Loucy (cell line): ENCODE measurements around the gene CYP4F3.

Experiments used
- H2AFZ ChIP-seq: fragments of 200-600 bp; sonication (generic); 2 replicates; pipeline ENCODE4 v1.6.0; 2016; ENCODE audit warnings: antibody characterized with exemption, mild to moderate bottlenecking, low read length, moderate library complexity
- H3F3A ChIP-seq: fragments of 200-600 bp; 2 replicates; pipeline ENCODE4 v1.6.0; 2016; ENCODE audit warnings: antibody characterized with exemption, low read depth, mild to moderate bottlenecking
- H3K27me3 ChIP-seq: fragments of 200-600 bp; sonication (generic); 2 replicates; pipeline ENCODE4 v1.6.1; 2014; ENCODE audit warnings: low read length, mild to moderate bottlenecking; ENCODE audit not compliant: insufficient read depth, poor library complexity, severe bottlenecking
- H3K36me3 ChIP-seq: fragments of 200-600 bp; sonication (generic); 2 replicates; pipeline ENCODE4 v1.6.1; 2016; ENCODE audit warnings: low read length; ENCODE audit not compliant: insufficient read depth
- H3K4me1 ChIP-seq: fragments of 200-600 bp; sonication (generic); 2 replicates; pipeline ENCODE4 v1.5.1; 2014; ENCODE audit warnings: low read length, mild to moderate bottlenecking; ENCODE audit not compliant: insufficient read depth, poor library complexity, severe bottlenecking
- H3K4me2 ChIP-seq: fragments of 200-600 bp; sonication (generic); 2 replicates; pipeline ENCODE4 v1.6.0; 2014; ENCODE audit warnings: antibody characterized with exemption, low read length, low read depth, mild to moderate bottlenecking; ENCODE audit not compliant: poor library complexity, severe bottlenecking
- H3K4me3 ChIP-seq: fragments of 200-600 bp; sonication (generic); 2 replicates; pipeline ENCODE4 v1.5.1; 2014; ENCODE audit warnings: low read length, mild to moderate bottlenecking, mixed read lengths; ENCODE audit not compliant: poor library complexity, severe bottlenecking
- H3K79me2 ChIP-seq: fragments of 200-600 bp; sonication (generic); 2 replicates; pipeline ENCODE4 v1.6.1; 2014; ENCODE audit warnings: low read length; ENCODE audit not compliant: insufficient read depth
- H3K9ac ChIP-seq: fragments of 200-600 bp; sonication (generic); 2 replicates; pipeline ENCODE4 v1.6.0; 2014; ENCODE audit warnings: mild to moderate bottlenecking, low read depth, low read length, moderate library complexity; ENCODE audit not compliant: poor library complexity, severe bottlenecking
- H3K9me2 ChIP-seq: fragments of 200-600 bp; sonication (generic); replicated peaks from 2 replicates; pipeline ENCODE4 v1.6.1; 2016; ENCODE audit warnings: low read depth, low read length, mixed read lengths
- H3K9me3 ChIP-seq: fragments of 200-600 bp; sonication (generic); 2 replicates; pipeline ENCODE4 v1.6.1; 2014; ENCODE audit warnings: mild to moderate bottlenecking, antibody characterized with exemption, low read length, low read depth; ENCODE audit not compliant: insufficient read depth
- H4K20me1 ChIP-seq: fragments of 200-600 bp; sonication (generic); 2 replicates; pipeline ENCODE4 v1.6.0; 2014; ENCODE audit warnings: antibody characterized with exemption, low read length, mild to moderate bottlenecking; ENCODE audit not compliant: insufficient read depth, poor library complexity, severe bottlenecking
- CTCF ChIP-seq: fragments of 200-600 bp; sonication (generic); conservative IDR thresholded peaks from 2 replicates; pipeline ENCODE4 v1.5.1; 2014; ENCODE audit warnings: mild to moderate bottlenecking, antibody characterized with exemption, low read length
- EZH2phosphoT487 ChIP-seq: fragments of 200-600 bp; IDR thresholded peaks from 2 replicates; pipeline ENCODE4 v1.6.1; 2018; ENCODE audit warnings: antibody characterized with exemption, mild to moderate bottlenecking, moderate library complexity, borderline replicate concordance

Gene CYP4F3

GRCh38 chr19:15616183-15616582 lies 24.5 kb upstream of the CYP4F3 start:
- Histone ChIP-seq H3K4me1 (no peaks in the 10 kb centered on the region), H3F3A (no peaks in the 10 kb centered on the region), H3K4me3 (no peak overlapping the region), H3K9me3 (no peaks in the 10 kb centered on the region), H3K9me2 (no peaks in the 10 kb centered on the region), H4K20me1 (no peaks in the 10 kb centered on the region), H2AFZ (no peak overlapping the region), H3K27me3 (no peaks in the 10 kb centered on the region), H3K9ac (no peak overlapping the region), H3K36me3 (no peaks in the 10 kb centered on the region), H3K4me2 (no peak overlapping the region), H3K79me2 (no peaks in the 10 kb centered on the region)
- TF ChIP-seq EZH2phosphoT487 (no peak), CTCF (no peak)

DNA sequence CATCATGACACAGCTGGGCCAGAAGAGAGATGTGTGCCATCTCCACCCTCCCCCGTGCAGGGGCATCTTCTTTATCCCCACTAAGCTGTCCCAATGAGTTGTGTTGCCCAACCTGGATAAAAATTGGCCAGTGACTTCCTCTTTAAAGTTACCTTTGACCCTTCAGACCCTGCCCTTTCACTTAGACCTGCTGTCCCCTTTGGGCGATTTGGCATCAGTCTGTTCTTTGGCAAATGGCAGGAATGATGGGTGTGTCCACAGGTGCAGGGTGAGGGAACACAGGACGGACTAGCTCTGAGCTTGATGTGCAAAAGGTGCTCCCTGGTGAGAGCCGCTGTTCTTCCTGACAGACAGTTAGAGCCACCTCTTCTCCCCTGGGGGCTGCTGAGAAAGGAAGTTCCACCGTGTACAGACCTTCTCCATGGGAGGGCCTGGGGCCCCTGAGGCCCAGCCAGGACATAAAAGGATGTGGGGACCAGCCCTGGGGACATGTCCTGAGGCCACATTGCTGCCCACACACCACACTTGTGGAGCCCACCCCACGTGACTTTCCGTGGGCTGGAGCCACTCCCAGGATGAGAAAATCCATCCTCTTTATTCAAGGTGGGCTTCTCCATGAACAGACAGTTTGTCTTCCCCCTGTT lies 23.9 kb upstream of the CYP4F3 start:
- Histone ChIP-seq H2AFZ (no peak overlapping the region), H3K9me3 (no peaks in the 10 kb centered on the region), H3K4me2 (no peak overlapping the region), H3K9ac (no peak overlapping the region), H3K9me2 (no peaks in the 10 kb centered on the region), H4K20me1 (no peaks in the 10 kb centered on the region), H3K79me2 (no peaks in the 10 kb centered on the region), H3K4me1 (no peaks in the 10 kb centered on the region), H3K36me3 (no peaks in the 10 kb centered on the region), H3K4me3 (no peak overlapping the region), H3K27me3 (no peaks in the 10 kb centered on the region), H3F3A (no peaks in the 10 kb centered on the region)
- TF ChIP-seq CTCF = no peak
- TF ChIP-seq EZH2phosphoT487 = no peak

DNA sequence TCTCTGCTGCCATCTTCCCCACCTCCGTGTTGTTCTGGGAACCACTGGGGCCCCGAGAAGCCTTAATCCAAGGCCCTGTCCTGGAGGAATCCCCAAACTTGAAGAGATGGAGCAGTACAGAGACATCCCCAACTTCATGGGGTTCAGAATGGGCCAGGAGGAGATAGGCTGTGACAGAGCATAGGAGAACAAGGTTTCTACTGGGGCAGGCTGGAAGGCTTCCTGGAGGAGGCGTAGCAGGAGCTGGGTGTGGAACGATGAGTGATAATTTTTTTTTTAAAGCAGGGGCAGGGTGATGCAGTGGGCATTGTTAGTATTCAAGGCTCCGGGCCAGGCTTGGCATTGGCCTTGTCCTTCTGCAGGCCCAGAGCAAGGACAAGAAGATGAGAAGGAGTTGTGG lies 22.4 kb upstream of the CYP4F3 start:
- H3K27me3 ChIP-seq = no peaks in the 10 kb centered on the region
- no peaks in the 10 kb centered on the region for H3K79me2 ChIP-seq
- TF ChIP-seq EZH2phosphoT487 (no peak), CTCF (no peak)
- no peaks in the 10 kb centered on the region for H3K4me1 ChIP-seq
- H3K4me2 ChIP-seq = no peak overlapping the region
- no peaks in the 10 kb centered on the region for H3K36me3 ChIP-seq
- H4K20me1 ChIP-seq = no peaks in the 10 kb centered on the region
- no peaks in the 10 kb centered on the region for H3K9me2 ChIP-seq
- H3K9ac ChIP-seq = no peak overlapping the region
- no peaks in the 10 kb centered on the region for H3F3A ChIP-seq
- H2AFZ ChIP-seq = no peak overlapping the region
- no peaks in the 10 kb centered on the region for H3K9me3 ChIP-seq
- H3K4me3 ChIP-seq = no peak overlapping the region
